WTC11 (cell line): ENCODE data around the gene VCX2. TPM values are rescaled to one million over a fixed set of nuclear protein-coding genes. Genes with fewer than 3 reads are reported as not detected.
A peak's percentile ranks its signal among the peaks of the same experiment; 100 is the strongest.
"Not testable (repeated sequence)": the region's sequence is repeated elsewhere in the genome, so short reads cannot be mapped to it uniquely, and the experiment has no call there.

Experiments
- ATAC-seq: fragments of 200-7000 bp; cut with Tn5 transposase; 2 replicates; pipeline ENCODE4 v1.10.0; 2021; ENCODE audit warnings: mild to moderate bottlenecking, moderate library complexity
- CTCF ChIA-PET: fragments of 300-600 bp; sonication (Branson Sonifier 250); formaldehyde crosslinking; loops from one replicate; lab custom pipeline; 2021; ENCODE audit warnings: antibody characterized with exemption; lab: Charles Lee
- POLR2A ChIA-PET: fragments of 350-600 bp; sonication (Branson Sonifier 250); formaldehyde crosslinking; loops from one replicate; lab custom pipeline; 2021; ENCODE audit warnings: antibody characterized with exemption; lab: Charles Lee
- DNase-seq: peaks from one replicate; pipeline ENCODE4 v3.0.0; 2021; ENCODE audit warnings: low spot score
- H3K27ac Mint-ChIP-seq: 2 replicates; pipeline ENCODE4 v1.8.0; 2021; ENCODE audit warnings: mixed read lengths
- H3K27me3 Mint-ChIP-seq: 2 replicates; pipeline ENCODE4 v1.8.0; 2021; ENCODE audit warnings: low read depth, mild to moderate bottlenecking, moderate library complexity, mixed read lengths
- H3K36me3 Mint-ChIP-seq: 2 replicates; pipeline ENCODE4 v1.8.0; 2021; ENCODE audit warnings: mixed read lengths
- H3K4me1 Mint-ChIP-seq: 2 replicates; pipeline ENCODE4 v1.8.0; 2022; ENCODE audit warnings: mixed read lengths
- H3K4me3 Mint-ChIP-seq: 2 replicates; pipeline ENCODE4 v1.8.0; 2021; ENCODE audit warnings: mild to moderate bottlenecking, moderate library complexity, mixed read lengths
- H3K9me3 Mint-ChIP-seq: 2 replicates; pipeline ENCODE4 v1.8.0; 2021; ENCODE audit warnings: mixed read lengths
- AR ChIP-seq: fragments of 250-450 bp; sonication (Bioruptor Pico); IDR thresholded peaks from 2 replicates; pipeline ENCODE4 v1.9.0; 2021; ENCODE audit warnings: mild to moderate bottlenecking
- NR3C1 ChIP-seq: sonication (generic); formaldehyde crosslinking; conservative IDR thresholded peaks from 2 replicates; pipeline ENCODE4 v1.8.1; 2023; ENCODE audit warnings: low read depth, mild to moderate bottlenecking, missing genetic modification reagents
- ZNF671 ChIP-seq: fragments of 250-450 bp; sonication (Bioruptor Pico); IDR thresholded peaks from 2 replicates; pipeline ENCODE4 v1.8.0; 2021; ENCODE audit warnings: mild to moderate bottlenecking
- microRNA-seq: library from miRNA; unstranded; fragments of <30 nt; microRNA quantifications from one replicate; pipeline ENCODE4 v1.2.0, GENCODE V29; 2022; ENCODE audit warnings: borderline number of aligned reads
- total RNA-seq: library from RNA; stranded (reverse); gene quantifications from 3 replicates; pipeline ENCODE4 v1.2.3, GENCODE V29; 2021
- TF ChIP-seq, protein P1 (sequence below): sonication (generic); formaldehyde crosslinking; conservative IDR thresholded peaks from 2 replicates; pipeline ENCODE4 v1.8.1; 2022; ENCODE audit warnings: mild to moderate bottlenecking, missing genetic modification reagents
- TF ChIP-seq, protein P2 (sequence below): sonication (generic); formaldehyde crosslinking; IDR thresholded peaks from 2 replicates; pipeline ENCODE4 v1.8.0; 2022; ENCODE audit warnings: mild to moderate bottlenecking, missing genetic modification reagents

VCX2 gene
- total RNA-seq, 1 experiment from 2014 or later = not detected

DNA sequence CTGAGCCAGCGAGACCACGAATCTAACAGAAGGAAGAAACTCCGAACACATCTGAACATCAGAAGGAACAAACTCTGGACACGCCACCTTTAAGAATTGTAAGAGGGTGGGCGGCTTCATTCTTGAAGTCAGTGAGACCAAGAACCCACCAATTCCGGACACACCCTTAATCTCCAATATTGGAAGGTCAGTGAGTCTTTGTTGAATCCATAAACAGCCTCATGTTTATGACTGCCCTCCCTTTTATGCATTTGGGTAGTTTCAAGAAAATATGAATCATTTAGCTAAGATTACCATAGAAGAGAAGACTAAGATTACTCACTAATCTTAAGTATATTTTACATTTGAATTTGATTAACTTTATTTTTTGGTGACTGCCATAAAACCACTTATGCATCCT is 48.5 kb downstream of the VCX2 start (continued):
- TF ChIP-seq, protein P1, sequence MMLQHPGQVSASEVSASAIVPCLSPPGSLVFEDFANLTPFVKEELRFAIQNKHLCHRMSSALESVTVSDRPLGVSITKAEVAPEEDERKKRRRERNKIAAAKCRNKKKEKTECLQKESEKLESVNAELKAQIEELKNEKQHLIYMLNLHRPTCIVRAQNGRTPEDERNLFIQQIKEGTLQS (CRISPR knock-in tag) = no peak
- TF ChIP-seq, protein P2, sequence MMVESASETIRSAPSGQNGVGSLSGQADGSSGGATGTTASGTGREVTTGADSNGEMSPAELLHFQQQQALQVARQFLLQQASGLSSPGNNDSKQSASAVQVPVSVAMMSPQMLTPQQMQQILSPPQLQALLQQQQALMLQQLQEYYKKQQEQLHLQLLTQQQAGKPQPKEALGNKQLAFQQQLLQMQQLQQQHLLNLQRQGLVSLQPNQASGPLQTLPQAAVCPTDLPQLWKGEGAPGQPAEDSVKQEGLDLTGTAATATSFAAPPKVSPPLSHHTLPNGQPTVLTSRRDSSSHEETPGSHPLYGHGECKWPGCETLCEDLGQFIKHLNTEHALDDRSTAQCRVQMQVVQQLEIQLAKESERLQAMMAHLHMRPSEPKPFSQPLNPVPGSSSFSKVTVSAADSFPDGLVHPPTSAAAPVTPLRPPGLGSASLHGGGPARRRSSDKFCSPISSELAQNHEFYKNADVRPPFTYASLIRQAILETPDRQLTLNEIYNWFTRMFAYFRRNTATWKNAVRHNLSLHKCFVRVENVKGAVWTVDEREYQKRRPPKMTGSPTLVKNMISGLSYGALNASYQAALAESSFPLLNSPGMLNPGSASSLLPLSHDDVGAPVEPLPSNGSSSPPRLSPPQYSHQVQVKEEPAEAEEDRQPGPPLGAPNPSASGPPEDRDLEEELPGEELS (CRISPR knock-in tag) = no peak
- TF ChIP-seq NR3C1 (CRISPR knock-in tag) = no peak
- TF ChIP-seq ZNF671 (CRISPR knock-in tag) = no peak
- no peak for TF ChIP-seq AR (CRISPR knock-in tag)

- H3K27me3 Mint-ChIP-seq, ATAC-seq, POLR2A ChIA-PET, CTCF ChIA-PET, H3K4me1 Mint-ChIP-seq, DNase-seq, H3K27ac Mint-ChIP-seq, H3K9me3 Mint-ChIP-seq, H3K36me3 Mint-ChIP-seq, H3K4me3 Mint-ChIP-seq: not testable (repeated sequence)
Measured at GRCh38 chrX:8121391-8121790, 49.7 kb downstream of the VCX2 start.

Small RNAs within 50 kb of the gene (microRNA-seq; reads per million reads assigned to microRNA genes)
- 7.3 reads per million, percentile 20 among the genes with 10 or more reads in this experiment for gene MIR651

Other genes with a start within 250 kb of the VCX2 start
- gene PNPLA4, start 243.9 kb downstream of the VCX2 start, total RNA-seq = 11.7 to 18.4 TPM (median 17.5 TPM) in 3 replicates